C4-2B (cell line): ENCODE measurements around the gene SKP1.

Experiments used
- H3K27ac ChIP-seq: fragments of 450-650 bp; 2 replicates; pipeline ENCODE4 v1.5.1; 2017
- ZFX ChIP-seq: fragments of 450-650 bp; IDR thresholded peaks from 2 replicates; pipeline ENCODE4 v1.6.1; 2017
- TF ChIP-seq, protein P1 (sequence below): fragments of 450-650 bp; conservative IDR thresholded peaks from 2 replicates; pipeline ENCODE4 v1.5.1; 2017; ENCODE audit warnings: mild to moderate bottlenecking

The SKP1 gene

DNA sequence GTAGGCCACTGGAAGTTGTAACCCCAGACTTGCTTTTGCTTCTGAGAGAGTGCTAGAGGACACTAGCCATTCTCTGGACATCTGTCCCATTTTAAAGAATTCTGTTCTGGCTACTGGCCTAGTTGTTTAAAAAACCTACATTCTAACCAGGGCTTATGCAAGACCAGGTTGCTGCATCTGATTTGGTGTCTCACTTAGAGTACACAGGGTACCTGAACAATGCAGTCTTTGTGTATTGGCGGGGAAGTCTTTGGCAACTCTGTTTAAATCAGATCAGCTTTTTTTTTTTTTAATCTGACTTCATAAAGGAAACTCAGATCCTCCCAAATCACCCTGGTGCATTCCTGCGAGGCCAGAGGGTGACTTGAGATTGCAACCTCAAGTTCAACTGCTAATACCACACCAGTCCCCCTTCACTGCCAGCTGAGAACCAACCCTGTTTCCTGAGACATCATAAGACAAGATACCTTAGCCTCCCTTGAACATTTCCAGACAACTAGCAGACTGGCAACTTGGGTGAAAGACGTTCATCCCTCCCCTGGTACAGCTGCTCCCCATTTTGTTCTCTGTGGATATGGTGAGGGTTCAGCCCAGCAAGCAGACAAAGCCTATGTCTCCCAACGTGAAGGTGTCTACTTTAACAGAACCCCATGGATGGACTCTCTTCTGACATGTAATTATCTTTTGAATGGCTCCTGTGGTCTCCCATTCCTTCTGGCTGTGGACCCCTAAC, 27.0 kb downstream of the SKP1 start:
- TF ChIP-seq, protein P1, sequence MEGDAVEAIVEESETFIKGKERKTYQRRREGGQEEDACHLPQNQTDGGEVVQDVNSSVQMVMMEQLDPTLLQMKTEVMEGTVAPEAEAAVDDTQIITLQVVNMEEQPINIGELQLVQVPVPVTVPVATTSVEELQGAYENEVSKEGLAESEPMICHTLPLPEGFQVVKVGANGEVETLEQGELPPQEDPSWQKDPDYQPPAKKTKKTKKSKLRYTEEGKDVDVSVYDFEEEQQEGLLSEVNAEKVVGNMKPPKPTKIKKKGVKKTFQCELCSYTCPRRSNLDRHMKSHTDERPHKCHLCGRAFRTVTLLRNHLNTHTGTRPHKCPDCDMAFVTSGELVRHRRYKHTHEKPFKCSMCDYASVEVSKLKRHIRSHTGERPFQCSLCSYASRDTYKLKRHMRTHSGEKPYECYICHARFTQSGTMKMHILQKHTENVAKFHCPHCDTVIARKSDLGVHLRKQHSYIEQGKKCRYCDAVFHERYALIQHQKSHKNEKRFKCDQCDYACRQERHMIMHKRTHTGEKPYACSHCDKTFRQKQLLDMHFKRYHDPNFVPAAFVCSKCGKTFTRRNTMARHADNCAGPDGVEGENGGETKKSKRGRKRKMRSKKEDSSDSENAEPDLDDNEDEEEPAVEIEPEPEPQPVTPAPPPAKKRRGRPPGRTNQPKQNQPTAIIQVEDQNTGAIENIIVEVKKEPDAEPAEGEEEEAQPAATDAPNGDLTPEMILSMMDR: no peak
- no peak for TF ChIP-seq ZFX
- H3K27ac ChIP-seq: no peak overlapping the region

DNA sequence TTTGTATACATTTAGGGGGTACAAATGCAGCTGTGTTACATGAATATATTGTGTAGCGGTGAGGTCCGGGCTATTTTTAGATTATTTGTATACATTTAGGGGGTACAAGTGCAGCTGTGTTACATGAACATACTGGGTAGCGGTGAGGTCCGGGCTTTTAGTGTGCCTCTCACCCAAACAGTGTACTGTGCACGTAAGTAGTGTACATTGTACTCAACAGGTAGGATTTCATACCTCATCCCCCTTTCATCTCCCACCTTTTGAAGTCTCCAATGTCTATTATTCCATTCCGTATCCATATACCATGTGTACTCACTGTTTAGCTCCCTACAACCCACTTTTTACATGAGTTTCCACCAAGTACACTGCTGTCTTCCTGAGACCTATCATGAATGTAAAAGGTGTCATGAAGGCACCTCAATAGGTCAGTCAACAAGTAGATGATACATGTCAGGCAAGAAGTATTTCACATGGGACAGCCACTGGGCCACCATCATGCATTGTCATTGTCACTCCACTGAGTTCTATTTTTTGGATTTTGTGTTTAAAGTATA, 27.7 kb downstream of the SKP1 start:
- no peak for TF ChIP-seq ZFX
- TF ChIP-seq, protein P1: no peak
- H3K27ac ChIP-seq: no peak overlapping the region

DNA sequence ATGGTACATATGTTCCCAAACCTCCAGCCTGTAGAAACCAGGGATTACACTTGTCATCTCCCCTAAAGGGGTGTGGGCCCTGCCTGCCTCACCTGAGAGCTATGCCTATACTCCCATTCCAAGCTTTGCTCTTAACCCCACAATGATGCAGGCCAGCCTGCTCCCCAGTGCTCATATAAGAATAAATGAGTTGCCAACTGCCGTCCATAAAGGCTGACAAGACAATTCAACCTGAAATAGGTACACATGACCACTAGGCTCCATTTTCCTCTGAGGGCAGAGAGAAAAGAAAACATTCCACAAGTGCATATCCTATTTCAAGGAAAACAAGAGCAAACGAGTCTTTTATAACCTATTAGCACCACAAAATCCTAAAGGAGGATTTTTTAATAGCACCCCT, 28.4 kb downstream of the SKP1 start:
- no peak overlapping the region for H3K27ac ChIP-seq
- TF ChIP-seq ZFX: no peak
- TF ChIP-seq, protein P1: no peak

DNA sequence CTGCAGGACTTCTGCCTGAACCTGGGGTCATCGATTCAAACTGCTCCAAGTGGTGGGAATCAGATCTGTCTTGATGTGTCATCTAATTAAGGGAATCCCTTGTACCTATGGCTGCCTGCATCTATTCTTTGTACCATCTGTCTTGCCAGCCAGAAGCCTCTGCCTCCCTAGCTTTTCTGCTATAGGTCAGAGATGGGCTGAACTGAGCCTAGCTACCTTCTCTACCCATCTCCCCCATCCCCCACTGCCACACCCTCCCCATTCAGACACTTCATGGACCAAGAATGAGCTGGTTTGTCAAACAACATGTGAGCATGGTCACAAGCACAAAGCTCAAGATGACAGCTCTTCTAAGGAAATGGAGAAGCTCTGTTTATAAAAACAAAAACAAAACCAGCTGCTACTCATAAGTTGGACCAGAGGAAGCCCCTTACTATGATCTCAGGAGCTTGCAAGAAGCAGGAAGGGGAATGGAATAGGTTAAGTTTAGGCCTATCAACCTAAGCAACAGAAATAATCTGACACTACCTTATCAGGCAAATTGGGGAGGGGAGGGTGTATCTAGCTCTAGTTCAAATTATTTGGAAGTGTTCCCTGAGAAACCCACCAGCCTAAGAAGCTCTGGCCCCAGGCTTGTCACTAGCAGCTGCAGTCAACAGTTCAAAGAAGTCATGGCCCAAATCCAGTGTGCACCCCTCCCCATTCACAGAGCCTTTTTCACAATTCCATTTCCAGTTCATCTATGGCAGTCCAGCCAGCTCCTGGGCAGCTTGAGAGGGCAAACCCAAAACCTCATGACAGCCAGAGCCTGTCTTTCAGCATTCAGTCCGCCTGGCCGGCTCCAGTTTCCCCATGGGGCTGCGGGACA, 29.9 kb downstream of the SKP1 start:
- H3K27ac ChIP-seq: no peak overlapping the region
- TF ChIP-seq, protein P1: no peak
- TF ChIP-seq ZFX: no peak

DNA sequence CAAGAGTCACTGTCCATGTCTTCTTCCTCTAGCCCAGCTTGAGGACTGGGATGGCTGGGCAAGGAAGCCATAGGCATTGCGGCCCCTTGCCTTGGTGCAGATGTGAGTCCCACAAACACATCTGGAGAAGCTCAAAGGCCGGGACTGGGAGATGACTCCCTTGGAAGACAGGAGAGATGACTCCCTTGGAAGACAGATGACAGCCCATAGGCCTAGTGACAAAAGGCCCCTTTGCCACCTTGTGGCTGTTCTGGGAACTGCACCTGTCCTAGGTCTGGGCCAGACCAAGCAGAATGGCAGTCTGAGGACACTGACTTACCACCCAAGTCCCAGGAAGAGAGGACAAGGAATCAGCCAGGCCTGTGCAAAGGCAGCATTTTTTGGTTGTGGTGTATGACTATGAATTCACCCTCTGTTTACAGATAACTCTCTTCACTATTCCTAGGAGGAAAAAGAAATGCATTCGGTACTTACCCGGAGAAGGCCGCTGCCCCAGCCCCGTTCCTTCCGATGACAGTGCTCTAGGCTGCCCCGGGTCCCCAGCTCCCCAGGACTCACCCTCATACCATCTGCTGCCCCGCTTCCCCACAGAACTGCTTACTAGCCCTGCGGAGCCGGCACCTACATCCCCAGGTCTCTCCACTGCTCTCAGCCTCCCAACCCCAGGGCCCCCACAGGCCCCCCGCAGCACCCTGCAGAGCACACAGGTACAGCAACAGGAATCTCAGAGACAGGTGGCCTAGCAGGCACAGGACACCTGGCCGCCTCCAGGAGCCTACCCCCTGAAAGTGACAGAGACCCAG, 30.8 kb downstream of the SKP1 start:
- no peak for TF ChIP-seq ZFX
- TF ChIP-seq, protein P1: peak; percentile 91
- H3K27ac ChIP-seq: no peak overlapping the region

DNA sequence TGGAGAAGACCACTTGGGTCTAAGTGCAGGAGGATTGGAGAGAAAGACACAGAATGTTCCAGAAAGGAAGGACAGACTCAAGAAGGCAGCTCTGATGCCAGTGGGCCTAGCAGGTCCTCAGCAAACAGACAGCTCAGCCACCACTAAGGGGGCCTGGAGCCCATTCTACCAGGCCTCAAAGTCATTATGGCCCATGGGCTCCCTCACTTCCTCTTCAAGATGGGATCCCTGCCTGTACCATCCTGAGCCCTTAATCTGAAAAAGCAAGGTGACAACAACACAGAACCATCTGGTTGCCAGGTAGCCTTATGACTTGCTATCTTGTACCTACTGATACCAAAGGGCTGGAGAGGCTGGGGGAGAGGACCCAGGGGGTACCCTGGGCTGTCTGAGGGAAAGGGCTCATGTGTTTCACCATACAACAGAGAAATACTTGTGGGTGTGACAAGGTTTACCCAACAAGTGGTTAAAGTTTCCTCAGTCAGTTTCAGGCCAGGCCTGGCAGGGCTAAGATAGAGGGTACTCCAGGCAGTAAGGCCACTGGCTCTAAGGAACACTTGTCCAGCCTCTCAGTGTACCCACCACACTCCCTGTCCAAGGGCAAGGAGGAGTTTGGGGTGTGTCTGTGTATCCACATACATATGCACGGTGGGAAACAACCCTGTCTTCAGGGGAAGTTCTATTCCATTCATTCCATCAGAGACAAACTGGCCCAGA, 31.6 kb downstream of the SKP1 start:
- H3K27ac ChIP-seq: no peak overlapping the region
- TF ChIP-seq, protein P1: no peak
- TF ChIP-seq ZFX: no peak
